IMR-90 (cell line): ENCODE data around the gene POMT2. TPM values are rescaled to one million over a fixed set of nuclear protein-coding genes. Genes with fewer than 3 reads are reported as not detected.

ENCODE experiments used
- ATAC-seq: fragments of 200-7000 bp; cut with Tn5 transposase; 2 replicates; pipeline ENCODE4 v1.9.1; 2020; ENCODE audit warnings: low read depth, mild to moderate bottlenecking, moderate library complexity
- BruUV-seq: library from RNA; stranded (reverse); fragments of 400-500 nt; replicated peaks from 2 replicates; lab custom pipeline; 2021; lab: Mats Ljungman, UMichigan
- CTCF ChIA-PET: fragments of 300-600 bp; formaldehyde crosslinking; extraction: SDS; loops from one replicate; lab custom pipeline; 2021; ENCODE audit warnings: antibody characterized with exemption; lab: Yijun Ruan, JAX
- POLR2A ChIA-PET: fragments of 300-600 bp; sonication (Branson Sonifier 250); formaldehyde crosslinking; loops from one replicate; lab custom pipeline; 2022; ENCODE audit warnings: antibody characterized with exemption; ENCODE audit not compliant: unreplicated experiment; lab: Charles Lee
- DNase-seq: peaks from one replicate; pipeline ENCODE4 v3.0.0; 2013
- H2AFZ ChIP-seq: replicated peaks from 2 replicates; pipeline ENCODE3; 2013; ENCODE audit warnings: low read length, mild to moderate bottlenecking; ENCODE audit not compliant: poor library complexity
- H2AK5ac ChIP-seq: 2 replicates; pipeline ENCODE4 v1.6.1; 2013; ENCODE audit warnings: low read depth, low read length, inconsistent platforms
- H2AK9ac ChIP-seq: replicated peaks from 2 replicates; pipeline ENCODE3; 2013; ENCODE audit warnings: mild to moderate bottlenecking, low read depth, low read length, moderate library complexity; ENCODE audit not compliant: poor library complexity
- H2BK120ac ChIP-seq: 2 replicates; pipeline ENCODE4 v1.6.1; 2013; ENCODE audit warnings: low read depth, low read length, inconsistent platforms
- H2BK15ac ChIP-seq: 3 replicates; pipeline ENCODE4 v1.6.1; 2013; ENCODE audit warnings: low read depth, low read length, inconsistent platforms
- H2BK20ac ChIP-seq: 2 replicates; pipeline ENCODE4 v1.6.1; 2013; ENCODE audit warnings: low read depth, mild to moderate bottlenecking, inconsistent platforms, low read length, moderate library complexity
- H2BK5ac ChIP-seq: 2 replicates; pipeline ENCODE4 v1.6.1; 2013; ENCODE audit warnings: mild to moderate bottlenecking, low read depth, low read length, inconsistent platforms; ENCODE audit not compliant: poor library complexity, severe bottlenecking
- H3K14ac ChIP-seq: replicated peaks from 2 replicates; pipeline ENCODE4 v1.6.1; 2013; ENCODE audit warnings: low read depth, low read length, inconsistent platforms
- H3K18ac ChIP-seq: 2 replicates; pipeline ENCODE4 v1.6.1; 2013; ENCODE audit warnings: low read depth, low read length, control low read depth
- H3K23ac ChIP-seq: 2 replicates; pipeline ENCODE4 v1.6.1; 2013; ENCODE audit warnings: low read depth, low read length, inconsistent platforms
- H3K27ac ChIP-seq: 2 replicates; pipeline ENCODE4 v1.5.1; 2013; ENCODE audit warnings: mild to moderate bottlenecking, control low read depth, low read length; ENCODE audit not compliant: insufficient read depth
- H3K27me3 ChIP-seq: 2 replicates; pipeline ENCODE4 v1.6.1; 2013; ENCODE audit warnings: low read length; ENCODE audit not compliant: control insufficient read depth, insufficient read depth
- H3K36me3 ChIP-seq: 2 replicates; pipeline ENCODE4 v1.6.1; 2013; ENCODE audit warnings: low read length, mixed read lengths; ENCODE audit not compliant: control insufficient read depth, insufficient read depth
- H3K4ac ChIP-seq: 2 replicates; pipeline ENCODE4 v1.6.1; 2013; ENCODE audit warnings: low read depth, low read length, inconsistent platforms
- H3K4me1 ChIP-seq: 2 replicates; pipeline ENCODE4 v1.6.1; 2013; ENCODE audit warnings: low read length, mixed read lengths; ENCODE audit not compliant: control insufficient read depth, insufficient read depth
- H3K4me2 ChIP-seq: 2 replicates; pipeline ENCODE4 v1.6.1; 2013; ENCODE audit warnings: low read depth, mild to moderate bottlenecking, control low read depth, low read length, moderate library complexity
- H3K4me3 ChIP-seq: 2 replicates; pipeline ENCODE4 v1.5.1; 2013; ENCODE audit warnings: low read depth, mild to moderate bottlenecking, control low read depth, low read length, moderate library complexity; ENCODE audit not compliant: insufficient read depth
- H3K56ac ChIP-seq: 2 replicates; pipeline ENCODE4 v1.6.1; 2013; ENCODE audit warnings: low read length, inconsistent platforms; ENCODE audit not compliant: insufficient read depth; ENCODE audit errors: extremely low read depth
- H3K79me1 ChIP-seq, 2 experiments: 2 replicates each; pipeline ENCODE4 v1.6.1; 2013; ENCODE audit warnings: low read length in 2 of 2, inconsistent platforms in 1 of 2, low read depth in 1 of 2
- H3K9ac ChIP-seq: 2 replicates; pipeline ENCODE4 v1.6.1; 2013; ENCODE audit warnings: low read depth, low read length, control low read depth
- H3K9me1 ChIP-seq: 2 replicates; pipeline ENCODE4 v1.6.1; 2013; ENCODE audit warnings: low read length, inconsistent platforms; ENCODE audit not compliant: insufficient read depth
- H3K9me3 ChIP-seq: 2 replicates; pipeline ENCODE4 v1.6.1; 2013; ENCODE audit warnings: low read length; ENCODE audit not compliant: control insufficient read depth, insufficient read depth
- H4K20me1 ChIP-seq: 2 replicates; pipeline ENCODE4 v1.6.1; 2013; ENCODE audit warnings: low read length, inconsistent platforms; ENCODE audit not compliant: insufficient read depth
- H4K5ac ChIP-seq: 2 replicates; pipeline ENCODE4 v1.6.1; 2013; ENCODE audit warnings: mild to moderate bottlenecking, low read depth, low read length, control low read depth
- H4K8ac ChIP-seq, 2 experiments: 2 replicates each; pipeline ENCODE4 v1.6.1; 2013; ENCODE audit warnings: low read depth in 2 of 2, low read length in 2 of 2, control low read depth in 1 of 2, inconsistent platforms in 1 of 2
- H4K91ac ChIP-seq: 2 replicates; pipeline ENCODE4 v1.6.1; 2013; ENCODE audit warnings: low read depth, low read length, inconsistent platforms; ENCODE audit not compliant: insufficient read depth
- BHLHE40 ChIP-seq: fragments of 150-350 bp; IDR thresholded peaks from 2 replicates; pipeline ENCODE4 v1.6.1; 2016; ENCODE audit warnings: mild to moderate bottlenecking, low read depth, low read length
- CEBPB ChIP-seq: IDR thresholded peaks from 2 replicates; pipeline ENCODE4 v1.6.1; 2012; ENCODE audit warnings: low read depth, low read length, improper control_type of control experiment
- CHD1 ChIP-seq: IDR thresholded peaks from 2 replicates; pipeline ENCODE4 v1.6.1; 2012; ENCODE audit warnings: low read depth, low read length, improper control_type of control experiment
- ELK1 ChIP-seq: fragments of 150-350 bp; IDR thresholded peaks from 2 replicates; pipeline ENCODE4 v1.6.1; 2016; ENCODE audit warnings: low read depth, mild to moderate bottlenecking, low read length, moderate library complexity, borderline replicate concordance
- FOS ChIP-seq: fragments of 150-350 bp; IDR thresholded peaks from 2 replicates; pipeline ENCODE4 v1.6.1; 2016; ENCODE audit warnings: low read depth, low read length
- MAFK ChIP-seq: IDR thresholded peaks from 2 replicates; pipeline ENCODE4 v1.6.1; 2012; ENCODE audit warnings: low read depth, low read length, improper control_type of control experiment
- MAZ ChIP-seq: IDR thresholded peaks from 2 replicates; pipeline ENCODE4 v1.6.1; 2012; ENCODE audit warnings: low read depth, mild to moderate bottlenecking, low read length, improper control_type of control experiment, moderate library complexity, borderline replicate concordance
- MXI1 ChIP-seq: IDR thresholded peaks from 2 replicates; pipeline ENCODE4 v1.6.1; 2012; ENCODE audit warnings: low read depth, mild to moderate bottlenecking, low read length, moderate library complexity, borderline replicate concordance
- NFE2L2 ChIP-seq: fragments of 150-350 bp; IDR thresholded peaks from 2 replicates; pipeline ENCODE4 v1.6.1; 2016; ENCODE audit warnings: low read depth, mild to moderate bottlenecking, low read length
- POLR2A ChIP-seq: IDR thresholded peaks from 2 replicates; pipeline ENCODE4 v1.6.1; 2012; ENCODE audit warnings: mild to moderate bottlenecking, low read depth, low read length
- RAD21 ChIP-seq: IDR thresholded peaks from 2 replicates; pipeline ENCODE4 v1.6.1; 2012; ENCODE audit warnings: low read length, improper control_type of control experiment
- RCOR1 ChIP-seq: IDR thresholded peaks from 2 replicates; pipeline ENCODE4 v1.6.1; 2012; ENCODE audit warnings: mild to moderate bottlenecking, low read length, improper control_type of control experiment; ENCODE audit not compliant: insufficient replicate concordance
- RFX5 ChIP-seq: IDR thresholded peaks from 2 replicates; pipeline ENCODE4 v1.8.0; 2012; ENCODE audit warnings: low read depth, mild to moderate bottlenecking, low read length, moderate library complexity
- SMC3 ChIP-seq: fragments of 150-350 bp; IDR thresholded peaks from 2 replicates; pipeline ENCODE4 v1.6.1; 2016; ENCODE audit warnings: low read depth, mild to moderate bottlenecking, antibody characterized with exemption, low read length, moderate library complexity
- WGBS, 2 experiments: methylation state at CpG; one replicate each; pipeline versions ENCODE4 v1.1.5 to v1.1.7; 2013; ENCODE audit warnings: missing lambda C conversion rate in 2 of 2; ENCODE audit not compliant: insufficient read length in 1 of 2; ENCODE audit errors: extremely low coverage in 2 of 2; 5-methylcytosine and 5-hydroxymethylcytosine counted together
- dilution Hi-C: fragments of 300-500 bp; cut with HindIII; formaldehyde crosslinking; loops from one replicate; pipeline ENCODE4 v1.14.3; 2018; ENCODE audit warnings: low sequenced_read_pairs; ENCODE audit not compliant: unreplicated experiment
- in situ Hi-C: fragments of 300-500 bp; cut with MboI; formaldehyde crosslinking; loops from 3 replicates; pipeline ENCODE4 v1.14.3; 2019; ENCODE audit warnings: low sequenced_read_pairs, inconsistent platforms, mixed read lengths
- intact Hi-C: fragments of 100-400 bp; cut with micrococcal nuclease; formaldehyde crosslinking; loops from 2 replicates; pipeline ENCODE4 v1.10.0; 2022
- polyA plus RNA-seq, 3 experiments: library from polyadenylated mRNA; depleted of rRNA; stranded (reverse); fragments of >200 nt; gene quantifications; 2 replicates each; pipeline ENCODE4 v1.2.3, GENCODE V29; 2012; ENCODE audit warnings: low replicate concordance in 1 of 3
- total RNA-seq: library from RNA; depleted of rRNA; stranded (reverse); fragments of >200 nt; gene quantifications from 2 replicates; pipeline ENCODE4 v1.2.3, GENCODE V29; 2012
- TF ChIP-seq, protein P1 (sequence below): fragments of 150-350 bp; IDR thresholded peaks from 2 replicates; pipeline ENCODE4 v1.6.1; 2017; ENCODE audit warnings: mild to moderate bottlenecking, antibody characterized with exemption, low read length, low read depth
- TF ChIP-seq, protein P2 (sequence below): conservative IDR thresholded peaks from 2 replicates; pipeline ENCODE4 v1.5.1; 2012; ENCODE audit warnings: mild to moderate bottlenecking, low read depth, low read length, improper control_type of control experiment

POMT2 gene
- total and polyA plus RNA-seq, 2 of the 4 experiments (the other 2 are of a cell fraction): 6.5 to 13.0 TPM

DNA sequence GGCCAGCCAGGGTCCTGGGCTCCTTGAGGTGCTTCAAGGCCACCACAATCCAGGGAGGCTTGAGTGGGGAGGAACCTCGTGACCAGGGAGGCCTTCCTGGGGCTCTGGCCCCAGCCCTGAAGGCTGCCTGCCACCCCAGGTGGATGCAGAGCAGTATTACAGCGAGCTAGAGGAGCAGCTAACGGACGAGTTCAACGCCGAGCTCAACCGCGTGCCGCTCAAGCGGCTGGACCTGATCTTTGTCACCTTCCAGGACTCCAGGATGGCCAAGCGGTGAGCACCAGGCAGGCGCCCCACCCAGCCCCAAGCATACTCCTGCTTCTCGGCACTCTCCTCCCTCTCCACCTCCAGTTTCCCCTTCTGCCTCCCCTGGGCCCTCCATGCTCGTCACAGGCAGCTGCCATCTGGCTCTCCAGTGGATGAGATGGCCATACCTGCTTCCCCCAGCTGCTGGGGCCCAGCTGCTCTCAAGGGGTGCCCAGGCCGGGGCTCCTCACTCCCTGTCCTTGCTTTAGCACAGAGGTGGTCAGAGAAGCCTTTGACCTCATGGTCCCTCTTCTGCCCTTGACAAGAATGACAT, 80.3 kb downstream of the POMT2 start:
- dilution Hi-C loops: no loop called here

More for the DNA sequence above, 80.3 kb downstream of the POMT2 start:
- TF ChIP-seq CHD1 (no peak), MAZ (no peak), FOS (no peak), POLR2A (no peak), RFX5 (no peak), CEBPB (no peak), NFE2L2 (no peak), RCOR1 (no peak), BHLHE40 (no peak), MXI1 (no peak), RAD21 (no peak), SMC3 (no peak), MAFK (no peak), ELK1 (no peak)
- TF ChIP-seq, protein P1, sequence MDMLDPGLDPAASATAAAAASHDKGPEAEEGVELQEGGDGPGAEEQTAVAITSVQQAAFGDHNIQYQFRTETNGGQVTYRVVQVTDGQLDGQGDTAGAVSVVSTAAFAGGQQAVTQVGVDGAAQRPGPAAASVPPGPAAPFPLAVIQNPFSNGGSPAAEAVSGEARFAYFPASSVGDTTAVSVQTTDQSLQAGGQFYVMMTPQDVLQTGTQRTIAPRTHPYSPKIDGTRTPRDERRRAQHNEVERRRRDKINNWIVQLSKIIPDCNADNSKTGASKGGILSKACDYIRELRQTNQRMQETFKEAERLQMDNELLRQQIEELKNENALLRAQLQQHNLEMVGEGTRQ: no peak
- TF ChIP-seq, protein P2, sequence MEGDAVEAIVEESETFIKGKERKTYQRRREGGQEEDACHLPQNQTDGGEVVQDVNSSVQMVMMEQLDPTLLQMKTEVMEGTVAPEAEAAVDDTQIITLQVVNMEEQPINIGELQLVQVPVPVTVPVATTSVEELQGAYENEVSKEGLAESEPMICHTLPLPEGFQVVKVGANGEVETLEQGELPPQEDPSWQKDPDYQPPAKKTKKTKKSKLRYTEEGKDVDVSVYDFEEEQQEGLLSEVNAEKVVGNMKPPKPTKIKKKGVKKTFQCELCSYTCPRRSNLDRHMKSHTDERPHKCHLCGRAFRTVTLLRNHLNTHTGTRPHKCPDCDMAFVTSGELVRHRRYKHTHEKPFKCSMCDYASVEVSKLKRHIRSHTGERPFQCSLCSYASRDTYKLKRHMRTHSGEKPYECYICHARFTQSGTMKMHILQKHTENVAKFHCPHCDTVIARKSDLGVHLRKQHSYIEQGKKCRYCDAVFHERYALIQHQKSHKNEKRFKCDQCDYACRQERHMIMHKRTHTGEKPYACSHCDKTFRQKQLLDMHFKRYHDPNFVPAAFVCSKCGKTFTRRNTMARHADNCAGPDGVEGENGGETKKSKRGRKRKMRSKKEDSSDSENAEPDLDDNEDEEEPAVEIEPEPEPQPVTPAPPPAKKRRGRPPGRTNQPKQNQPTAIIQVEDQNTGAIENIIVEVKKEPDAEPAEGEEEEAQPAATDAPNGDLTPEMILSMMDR: no peak
- no peaks in the 10 kb centered on the region for H3K9me3 ChIP-seq
- no peak overlapping the region for H3K14ac ChIP-seq
- no TSS peak for BruUV-seq
- no peak overlapping the region for H3K56ac ChIP-seq
- in situ Hi-C loops (no loop called here), intact Hi-C loops (no loop called here)
- no peak overlapping the region for H3K27ac ChIP-seq
- no peak overlapping the region for H2BK120ac ChIP-seq
- no peak overlapping the region for H2BK5ac ChIP-seq
- H3K9ac ChIP-seq: no peak overlapping the region
- DNase-seq: no peak
- ATAC-seq: no peak
- no peak overlapping the region for H2AK9ac ChIP-seq
- no peak overlapping the region for H2BK15ac ChIP-seq
- no peak overlapping the region for H2AK5ac ChIP-seq
- peaks cover 3% of the 10 kb centered on the region; the same call in 1 of the 2 replicates for H3K9me1 ChIP-seq
- no peak overlapping the region for H3K4me3 ChIP-seq
- ChIA-PET CTCF (no interaction called here), POLR2A (no interaction called here)
- no peak overlapping the region for H3K23ac ChIP-seq
- H3K4ac ChIP-seq: no peak overlapping the region
- no peaks in the 10 kb centered on the region; the same call in 1 of the 2 replicates for H3K27me3 ChIP-seq
- H4K5ac ChIP-seq: no peak overlapping the region
- H4K8ac ChIP-seq: no peak overlapping the region
- H4K91ac ChIP-seq: no peak overlapping the region
- H2BK20ac ChIP-seq: no peak overlapping the region
- no peaks in the 10 kb centered on the region for H3K4me1 ChIP-seq
- H3K18ac ChIP-seq: no peak overlapping the region
- WGBS, 2 experiments: 76% methylated on average over 9 of the region's 15 CpGs; no CpG with 5 or more reads in 1 of the 2 experiments
- H3K4me2 ChIP-seq: no peak overlapping the region
- peak overlapping the region; percentile 63 for H2AFZ ChIP-seq
- H3K36me3 ChIP-seq: no peaks in the 10 kb centered on the region
- H4K20me1 ChIP-seq: no peaks in the 10 kb centered on the region
- H3K79me1 ChIP-seq: no peaks in the 10 kb centered on the region
